C4-2B (cell line): Measurements from ENCODE around the gene ORMDL1.

ENCODE experiments used
- H3K27ac ChIP-seq: fragments of 450-650 bp; 2 replicates; pipeline ENCODE4 v1.5.1; 2017
- ZFX ChIP-seq: fragments of 450-650 bp; IDR thresholded peaks from 2 replicates; pipeline ENCODE4 v1.6.1; 2017
- TF ChIP-seq, protein P1 (sequence below): fragments of 450-650 bp; conservative IDR thresholded peaks from 2 replicates; pipeline ENCODE4 v1.5.1; 2017; ENCODE audit warnings: mild to moderate bottlenecking

ORMDL1 gene, protein sequence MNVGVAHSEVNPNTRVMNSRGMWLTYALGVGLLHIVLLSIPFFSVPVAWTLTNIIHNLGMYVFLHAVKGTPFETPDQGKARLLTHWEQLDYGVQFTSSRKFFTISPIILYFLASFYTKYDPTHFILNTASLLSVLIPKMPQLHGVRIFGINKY

DNA sequence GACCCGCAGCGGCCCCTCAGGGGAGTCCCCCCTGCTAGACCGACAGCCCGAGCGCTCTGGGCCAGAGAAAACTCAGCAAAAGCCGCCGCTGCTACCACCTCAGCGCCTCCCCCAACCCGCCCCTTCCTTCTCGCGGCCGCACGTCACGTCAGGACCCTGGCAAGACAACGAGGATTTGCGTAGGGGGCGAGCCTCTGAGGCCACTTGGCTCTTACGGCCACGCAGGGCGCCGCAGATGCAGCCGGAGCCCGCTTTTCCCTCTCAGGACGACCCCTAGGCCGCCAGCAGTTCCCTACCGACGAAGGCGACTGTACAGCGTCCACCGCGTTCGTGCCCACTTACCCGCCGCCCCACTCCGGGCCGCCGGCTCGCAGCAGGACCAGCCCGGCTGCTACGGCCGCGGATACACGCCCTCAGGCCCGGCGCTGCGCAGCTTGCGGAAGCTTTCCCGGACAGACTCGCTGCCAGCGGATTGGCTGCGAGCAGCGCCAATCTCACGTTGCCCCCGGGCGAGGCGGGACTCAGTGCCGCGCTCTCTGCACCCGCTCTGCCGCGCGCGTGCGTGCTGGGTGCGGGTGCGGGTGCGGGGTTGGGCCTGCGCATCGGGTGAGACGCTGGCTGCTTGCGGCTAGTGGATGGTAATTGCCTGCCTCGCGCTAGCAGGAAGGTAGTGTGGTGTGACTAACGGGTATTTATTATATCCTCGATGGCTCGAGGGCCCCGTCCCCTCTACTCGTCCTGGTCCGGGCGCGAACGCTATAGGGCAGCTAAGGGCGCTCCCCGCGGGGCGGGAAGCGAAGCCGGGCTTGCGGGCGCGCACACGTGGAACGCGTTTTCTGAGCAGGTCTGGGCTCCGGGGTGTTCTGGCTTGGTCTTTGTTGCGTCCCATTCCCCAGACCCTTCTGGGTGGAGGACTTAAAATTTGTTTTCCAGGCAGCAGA lies at the start of gene ORMDL1, which contains the start of gene PMS1:
Gene ORMDL1, minus strand, starts transcription at position 413 of the 941 bp plus-strand sequence. CDS start 1,744 bp downstream, outside the sequence.
Gene PMS1, plus strand, starts transcription at position 524 of the 941 bp plus-strand sequence. CDS start 7,360 bp downstream, outside the sequence.
- peak; percentile 72 for TF ChIP-seq ZFX
- TF ChIP-seq, protein P1, sequence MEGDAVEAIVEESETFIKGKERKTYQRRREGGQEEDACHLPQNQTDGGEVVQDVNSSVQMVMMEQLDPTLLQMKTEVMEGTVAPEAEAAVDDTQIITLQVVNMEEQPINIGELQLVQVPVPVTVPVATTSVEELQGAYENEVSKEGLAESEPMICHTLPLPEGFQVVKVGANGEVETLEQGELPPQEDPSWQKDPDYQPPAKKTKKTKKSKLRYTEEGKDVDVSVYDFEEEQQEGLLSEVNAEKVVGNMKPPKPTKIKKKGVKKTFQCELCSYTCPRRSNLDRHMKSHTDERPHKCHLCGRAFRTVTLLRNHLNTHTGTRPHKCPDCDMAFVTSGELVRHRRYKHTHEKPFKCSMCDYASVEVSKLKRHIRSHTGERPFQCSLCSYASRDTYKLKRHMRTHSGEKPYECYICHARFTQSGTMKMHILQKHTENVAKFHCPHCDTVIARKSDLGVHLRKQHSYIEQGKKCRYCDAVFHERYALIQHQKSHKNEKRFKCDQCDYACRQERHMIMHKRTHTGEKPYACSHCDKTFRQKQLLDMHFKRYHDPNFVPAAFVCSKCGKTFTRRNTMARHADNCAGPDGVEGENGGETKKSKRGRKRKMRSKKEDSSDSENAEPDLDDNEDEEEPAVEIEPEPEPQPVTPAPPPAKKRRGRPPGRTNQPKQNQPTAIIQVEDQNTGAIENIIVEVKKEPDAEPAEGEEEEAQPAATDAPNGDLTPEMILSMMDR: no peak
- peak within 1 kb of the TSS; percentile 97 for H3K27ac ChIP-seq

DNA sequence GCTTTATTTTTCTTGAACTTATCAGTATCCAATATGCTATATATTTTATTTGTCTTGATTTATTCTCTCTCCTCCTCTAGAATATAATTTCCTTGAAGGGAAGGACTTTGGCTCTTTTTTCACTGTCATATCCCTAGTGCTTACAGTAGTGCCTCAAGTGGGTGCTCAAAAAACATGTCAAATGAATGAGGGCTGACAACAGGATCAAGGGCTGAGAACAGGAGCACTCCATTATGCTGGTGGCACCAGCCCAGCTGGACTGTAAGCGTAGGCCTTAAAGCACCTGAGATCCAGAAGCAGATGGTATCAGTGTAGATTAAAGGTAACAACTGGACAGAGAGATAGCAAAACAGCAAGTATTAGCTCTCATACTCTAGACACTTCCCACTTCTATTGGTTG lies 46.4 kb upstream of the ORMDL1 start:
- TF ChIP-seq ZFX: no peak
- TF ChIP-seq, protein P1: no peak
- H3K27ac ChIP-seq: no peak overlapping the region

DNA sequence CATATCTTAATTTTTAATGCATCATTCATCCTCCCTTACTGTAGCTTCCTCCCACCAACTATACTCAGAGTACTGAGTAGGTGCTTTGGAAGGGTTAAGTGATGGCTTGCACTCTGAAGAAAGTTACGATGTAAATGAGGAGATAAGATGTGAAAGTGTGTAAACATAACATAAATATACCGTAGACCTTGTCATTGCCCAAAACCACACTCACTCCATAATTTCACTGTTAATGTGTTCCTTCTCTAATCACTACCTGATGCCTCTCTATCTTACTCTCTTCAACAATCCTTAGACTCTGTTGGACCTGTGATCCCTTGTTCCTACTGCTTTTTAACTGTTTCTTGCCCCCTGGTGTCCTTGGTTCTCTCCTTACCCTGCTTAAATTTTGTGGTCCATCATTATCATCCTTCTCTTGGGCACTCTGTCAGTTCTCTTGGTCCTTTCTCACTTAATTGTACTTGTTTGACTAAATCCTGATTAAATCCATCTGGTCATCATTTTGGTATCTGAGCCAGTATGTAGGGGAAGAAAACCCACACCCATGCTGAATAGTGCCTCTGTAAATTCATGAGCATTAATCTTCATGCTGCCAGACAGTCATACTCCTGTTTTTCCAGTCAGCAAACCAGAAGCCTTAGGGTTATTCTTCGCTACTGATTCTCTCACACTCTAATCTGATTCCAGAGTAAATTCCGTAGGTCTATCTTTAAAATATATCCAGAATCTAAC lies 45.1 kb upstream of the ORMDL1 start:
- TF ChIP-seq, protein P1: no peak
- no peak for TF ChIP-seq ZFX
- H3K27ac ChIP-seq: no peak overlapping the region

DNA sequence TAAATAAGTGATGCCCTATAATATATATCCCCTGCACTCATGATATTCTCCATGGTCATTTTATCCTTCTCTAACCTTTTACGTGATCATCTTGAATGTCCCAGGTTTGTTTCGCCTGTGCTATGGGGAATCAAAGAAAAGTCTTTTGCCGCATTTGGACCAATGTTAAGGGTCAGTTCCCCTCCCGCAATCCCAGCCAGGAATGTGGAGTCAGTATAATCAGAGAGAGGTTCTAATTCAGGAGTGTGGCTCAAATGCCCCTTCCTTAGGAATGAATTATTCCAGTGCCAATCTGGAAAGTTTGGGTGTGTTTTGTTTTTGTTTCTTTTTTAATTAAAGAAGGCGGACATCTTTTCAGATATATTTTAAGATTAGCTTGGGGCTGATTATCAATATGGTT lies 41.9 kb upstream of the ORMDL1 start:
- TF ChIP-seq ZFX: no peak
- TF ChIP-seq, protein P1: no peak
- H3K27ac ChIP-seq: no peak overlapping the region

DNA sequence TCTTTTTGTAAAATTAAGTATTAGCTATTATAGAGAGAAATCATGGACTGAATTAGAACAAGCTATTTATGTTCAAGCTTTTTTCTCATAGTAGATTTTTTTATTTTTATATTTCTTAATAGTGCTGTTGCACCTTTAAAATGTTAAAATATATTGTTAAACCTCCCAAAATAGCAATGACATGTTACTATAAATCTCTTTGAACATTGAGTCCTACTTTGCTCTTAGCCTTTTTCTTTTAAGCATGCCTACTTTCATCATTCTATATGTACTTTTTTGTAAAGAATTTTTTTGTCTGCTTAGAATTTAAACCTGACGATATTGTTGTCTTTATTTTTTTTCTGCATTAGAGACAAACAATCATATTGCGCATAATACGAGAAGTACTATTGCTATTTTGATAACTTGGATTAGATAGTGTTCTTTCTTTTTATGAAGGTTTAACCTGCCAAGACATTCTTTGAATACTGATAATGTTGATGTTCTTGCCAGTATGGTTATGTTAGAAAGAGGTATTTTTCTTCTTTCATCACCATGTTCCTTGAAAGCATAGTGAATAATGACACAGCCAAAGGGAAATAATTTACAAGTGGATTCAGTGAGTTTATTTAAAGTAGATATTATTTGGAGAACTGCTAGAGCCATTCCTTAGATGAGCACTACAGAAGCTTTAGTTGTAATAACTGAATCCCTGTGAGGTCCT lies 40.7 kb upstream of the ORMDL1 start:
- TF ChIP-seq, protein P1: no peak
- TF ChIP-seq ZFX: no peak
- no peak overlapping the region for H3K27ac ChIP-seq

DNA sequence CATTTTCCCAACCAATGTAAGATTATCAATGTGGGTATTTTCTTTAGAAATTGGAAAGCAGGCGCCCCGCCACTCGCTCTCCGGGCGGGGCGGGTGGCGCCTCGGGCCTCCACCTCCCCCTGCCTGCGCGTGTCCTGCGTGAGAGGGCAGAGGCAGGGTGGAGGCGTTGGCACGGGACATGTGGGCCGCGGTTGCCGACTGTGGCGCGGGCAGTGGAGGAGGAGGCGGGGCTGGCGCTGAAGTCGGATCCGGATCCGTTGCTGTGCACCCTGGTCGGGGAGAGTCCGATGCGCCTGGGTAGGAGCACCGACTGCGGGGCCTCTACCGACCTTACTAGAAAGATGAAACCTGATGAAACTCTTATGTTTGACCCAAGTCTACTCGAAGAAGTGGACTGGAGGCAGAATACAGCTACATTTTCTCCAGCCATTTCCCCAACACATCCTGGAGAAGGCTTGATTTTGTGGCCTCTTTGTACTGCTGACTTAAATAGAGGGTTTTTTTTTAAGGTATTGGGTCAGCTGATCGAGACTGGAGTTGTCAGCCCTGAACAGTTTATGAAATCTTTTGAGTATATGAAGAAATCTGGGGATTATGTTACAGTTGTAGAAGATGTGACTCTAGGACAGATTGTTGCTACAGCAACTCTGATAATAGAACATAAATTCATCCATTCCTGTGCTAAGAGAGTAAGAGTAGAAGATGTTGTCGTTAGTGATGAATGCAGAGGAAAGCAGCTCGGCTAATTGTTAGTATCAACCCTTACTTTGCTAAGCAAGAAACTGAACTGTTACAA lies 38.0 kb upstream of the ORMDL1 start:
- H3K27ac ChIP-seq: no peak overlapping the region
- TF ChIP-seq, protein P1: no peak
- no peak for TF ChIP-seq ZFX
